ENCODE results near the gene UBE2M.

DNA sequence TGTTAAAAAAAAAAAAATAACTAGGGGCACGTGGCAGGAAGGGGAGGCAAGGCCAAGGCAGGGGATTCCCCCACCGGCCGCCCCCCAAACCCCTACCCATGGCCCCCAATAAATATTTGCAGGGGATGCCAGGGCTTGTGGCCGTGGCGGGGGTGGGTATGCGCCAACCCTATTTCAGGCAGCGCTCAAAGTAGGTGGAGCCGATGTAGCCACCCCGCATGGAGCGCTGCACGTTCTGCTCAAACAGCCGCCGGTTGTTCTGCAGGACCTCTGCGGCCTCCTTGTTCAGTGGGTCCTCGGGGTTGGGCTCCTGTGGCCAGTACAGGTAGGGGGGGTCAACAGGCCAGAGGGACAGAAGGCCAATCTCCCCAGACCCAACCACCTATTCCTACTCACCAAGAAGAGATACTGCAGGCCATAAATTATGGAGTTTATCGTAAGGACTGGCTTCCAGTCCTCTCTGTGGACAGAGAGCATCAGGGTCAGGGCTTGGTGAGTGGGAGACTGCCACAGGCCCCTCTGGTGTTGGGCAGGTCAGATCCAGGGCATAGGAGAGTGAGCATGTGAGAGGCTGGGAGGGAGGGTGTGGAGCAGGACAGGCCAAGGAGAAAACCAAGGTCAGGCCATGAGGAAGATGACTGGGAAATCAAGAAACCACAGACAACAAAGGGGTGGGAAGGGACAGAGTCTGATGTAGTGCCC lies 2.3 kb downstream of the UBE2M start:
- no peak for TF ChIP-seq CTCF (IDR thresholded peaks at IDR 0.05)
- TF ChIP-seq POLR2A (IDR thresholded peaks at IDR 0.05), result no peak
